Cerebellar cortex (tissue), 1 donor: ENCODE results near the gene RRP8.

ENCODE experiments used
- DNase-seq: peaks from one replicate; pipeline ENCODE4 v3.0.0-alpha.2; 2015; ENCODE audit warnings: low spot score

The RRP8 gene

GRCh38 chr11:6603287-6604080 lies at the start of gene RRP8, which contains the start of gene ILK:
Gene RRP8 (minus strand): TSS chr11:6603616. CDS start chr11:6603502, 114 bp downstream.
Gene ILK (plus strand): TSS chr11:6603774. CDS start chr11:6604272, 498 bp downstream.
- peak; percentile 91 for DNase-seq

GRCh38 chr11:6653097-6653496 lies 49.7 kb upstream of the RRP8 start:
- DNase-seq = no peak

GRCh38 chr11:6652182-6652581 lies 48.8 kb upstream of the RRP8 start:
- DNase-seq = no peak

- no peak for DNase-seq
These were observed 47.6 kb upstream of the RRP8 start for GRCh38 chr11:6650980-6651379.

GRCh38 chr11:6650104-6650503 lies 46.7 kb upstream of the RRP8 start:
- no peak for DNase-seq

GRCh38 chr11:6648501-6648900 lies 45.1 kb upstream of the RRP8 start:
- no peak for DNase-seq

- no peak for DNase-seq
These were observed 44.4 kb upstream of the RRP8 start for GRCh38 chr11:6647836-6648235.

GRCh38 chr11:6646918-6647679 lies 43.7 kb upstream of the RRP8 start:
- DNase-seq = no peak

- no peak for DNase-seq
These were observed 43.1 kb upstream of the RRP8 start for GRCh38 chr11:6646576-6646917.

- no peak for DNase-seq
These were observed 42.7 kb upstream of the RRP8 start for GRCh38 chr11:6646071-6646470.

- no peak for DNase-seq
These were observed 39.5 kb upstream of the RRP8 start for GRCh38 chr11:6642957-6643356.

- no peak for DNase-seq
These were observed 37.7 kb upstream of the RRP8 start for GRCh38 chr11:6640985-6641701.

- DNase-seq = no peak
These were observed 36.9 kb upstream of the RRP8 start for GRCh38 chr11:6640036-6640984.

GRCh38 chr11:6638429-6638828 lies 35.0 kb upstream of the RRP8 start:
- no peak for DNase-seq

GRCh38 chr11:6637871-6638270 lies 34.5 kb upstream of the RRP8 start:
- DNase-seq = no peak

GRCh38 chr11:6636480-6636879 lies 33.1 kb upstream of the RRP8 start:
- no peak for DNase-seq

GRCh38 chr11:6635082-6635932 lies 31.9 kb upstream of the RRP8 start:
- peak; percentile 18 for DNase-seq

GRCh38 chr11:6634534-6634933 lies 31.1 kb upstream of the RRP8 start:
- DNase-seq = no peak

GRCh38 chr11:6633422-6634408 lies 30.3 kb upstream of the RRP8 start:
- DNase-seq = no peak
